Kasumi-1 (cell line): ENCODE results near the gene P2RX6.

ENCODE experiments used
- DNase-seq, 2 experiments: peaks; one replicate each; lab custom pipeline; 2025; lab: John Stamatoyannopoulos, UW

Gene P2RX6

GRCh38 chr22:21075516-21076138 lies 60.7 kb downstream of the P2RX6 start:
- DNase-seq: no peak

GRCh38 chr22:21076912-21077625 lies 62.1 kb downstream of the P2RX6 start:
- no peak for DNase-seq
